NOMO-1 treated with dmso at 0.1 percent for 144 hours (cell line): ENCODE results near the gene CACNG3.

Experiments used
- DNase-seq: peaks from one replicate; lab custom pipeline; 2025; ENCODE audit not compliant: unreplicated experiment; lab: John Stamatoyannopoulos, UW

CACNG3 gene

GRCh38 chr16:24382762-24383407, 126.8 kb downstream of the CACNG3 start:
- DNase-seq, result no peak

- no peak for DNase-seq
These were observed 138.2 kb downstream of the CACNG3 start for GRCh38 chr16:24394341-24394740.

GRCh38 chr16:24396350-24397271, 140.5 kb downstream of the CACNG3 start:
- DNase-seq, result no peak

- DNase-seq, result no peak
These were observed 152.9 kb downstream of the CACNG3 start for GRCh38 chr16:24409045-24409444.
